ENCODE data around the gene SUMO4. TPM values are rescaled to one million over a fixed set of nuclear protein-coding genes. Genes with fewer than 3 reads are reported as not detected.

The SUMO4 gene
- total RNA-seq, 1 experiment from 2014 or later, result 1.1 TPM

DNA sequence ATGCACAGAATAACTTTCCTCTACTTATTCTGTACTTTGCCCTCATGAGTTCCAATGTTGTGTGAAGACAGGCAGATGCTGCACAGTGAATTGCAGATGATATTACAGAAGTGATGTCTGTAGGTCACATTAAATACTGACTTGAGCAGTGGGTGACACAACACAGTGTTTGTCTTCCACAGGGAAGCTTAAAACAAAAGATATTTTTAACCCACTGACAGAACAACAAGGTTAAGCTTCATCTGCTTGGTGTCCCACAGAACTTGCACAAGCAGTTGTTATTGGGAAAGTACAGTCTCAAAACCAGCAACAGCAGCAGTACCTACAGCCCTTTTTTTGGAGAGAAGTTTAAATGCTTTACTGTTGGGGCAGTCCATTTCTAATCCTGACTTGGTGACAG, 10.5 kb downstream of the SUMO4 start:
- intact Hi-C loops (cut with micrococcal nuclease; ENCODE audit: unreplicated experiment) (no loop called here), in situ Hi-C loops (cut with HindIII; ENCODE audit: low pct_unique_long_range_greater_than_20kb, low sequenced_read_pairs) (no loop called here)
- no peak overlapping the region for H3K27ac ChIP-seq (ENCODE audit: low read length)
- DNase-seq (ENCODE audit: low read depth, low spot score) (no peak), ATAC-seq (no peak)
- H3K27me3 ChIP-seq (ENCODE audit: control insufficient read depth, insufficient read depth, low read length), result no peaks in the 10 kb centered on the region
- ChIA-PET CTCF (no interaction called here), POLR2A (no interaction called here)
- no peaks in the 10 kb centered on the region for H3K4me1 ChIP-seq (ENCODE audit: control insufficient read depth, insufficient read depth, low read length)
- TF ChIP-seq REST (IDR thresholded peaks at IDR 0.05; ENCODE audit: insufficient read depth in 1 of 2, low read depth in 2 of 2, low read length in 1 of 2), result no peak
- TF ChIP-seq SIN3A (IDR thresholded peaks at IDR 0.05; ENCODE audit: borderline replicate concordance, insufficient read depth, low read depth, low read length), result no peak
- TF ChIP-seq TCF7L2 (IDR thresholded peaks at IDR 0.05; ENCODE audit: low read depth, low read length), result no peak
- no peak for TF ChIP-seq CTCF (IDR thresholded peaks at IDR 0.05)
- TF ChIP-seq POLR2AphosphoS5 (IDR thresholded peaks at IDR 0.05; ENCODE audit: low read depth, low read length), result no peak
- BruUV-seq (replicated peaks), result no TSS peak
- peaks cover 3% of the 10 kb centered on the region; the same call in 1 of the 2 replicates for H3K36me3 ChIP-seq (ENCODE audit: control insufficient read depth, insufficient read depth, low read length)
- H3K4me3 ChIP-seq (ENCODE audit: low read depth in 2 of 2, low read length in 2 of 2), result no peak overlapping the region
- no peaks in the 10 kb centered on the region for H3K9me3 ChIP-seq (ENCODE audit: control insufficient read depth, insufficient read depth, low read depth, low read length)

DNA sequence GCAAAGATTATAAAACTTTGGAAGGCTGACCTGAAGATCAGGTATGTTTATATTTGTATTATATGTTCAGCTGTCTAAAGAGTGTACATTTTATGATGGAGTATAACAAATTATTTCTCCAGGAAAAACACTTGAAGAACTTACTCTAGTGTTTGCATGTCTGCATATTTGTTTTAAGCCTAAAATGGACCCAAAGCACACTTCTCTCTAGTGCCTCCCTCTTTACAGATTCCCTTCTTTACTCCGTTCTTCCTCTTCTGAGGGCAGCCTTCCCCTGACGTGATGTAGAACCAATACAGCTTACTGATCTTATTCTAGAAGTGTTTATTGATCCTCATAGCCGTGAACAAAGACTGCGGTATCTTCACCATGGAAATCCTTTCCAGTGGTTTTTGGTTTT, 13.9 kb downstream of the SUMO4 start:
- no TSS peak for BruUV-seq (replicated peaks)
- ATAC-seq, result no peak
- intact Hi-C loops (cut with micrococcal nuclease; ENCODE audit: unreplicated experiment) (no loop called here), in situ Hi-C loops (cut with HindIII; ENCODE audit: low pct_unique_long_range_greater_than_20kb, low sequenced_read_pairs) (no loop called here)
- TF ChIP-seq CTCF (IDR thresholded peaks at IDR 0.05), result no peak
- no peak for TF ChIP-seq TCF7L2 (IDR thresholded peaks at IDR 0.05; ENCODE audit: low read depth, low read length)
- TF ChIP-seq POLR2AphosphoS5 (IDR thresholded peaks at IDR 0.05; ENCODE audit: low read depth, low read length), result no peak
- TF ChIP-seq REST (IDR thresholded peaks at IDR 0.05; ENCODE audit: insufficient read depth in 1 of 2, low read depth in 2 of 2, low read length in 1 of 2), result no peak
- no peak for TF ChIP-seq SIN3A (IDR thresholded peaks at IDR 0.05; ENCODE audit: borderline replicate concordance, insufficient read depth, low read depth, low read length)
- no peaks in the 10 kb centered on the region; the same call in 1 of the 2 replicates for H3K36me3 ChIP-seq (ENCODE audit: control insufficient read depth, insufficient read depth, low read length)
- H3K4me1 ChIP-seq (ENCODE audit: control insufficient read depth, insufficient read depth, low read length), result no peaks in the 10 kb centered on the region
- H3K4me3 ChIP-seq (ENCODE audit: low read depth in 2 of 2, low read length in 2 of 2), result no peak overlapping the region
- no peaks in the 10 kb centered on the region for H3K9me3 ChIP-seq (ENCODE audit: control insufficient read depth, insufficient read depth, low read depth, low read length)
- H3K27me3 ChIP-seq (ENCODE audit: control insufficient read depth, insufficient read depth, low read length), result no peaks in the 10 kb centered on the region
- POLR2A ChIA-PET, result no interaction called here
- CTCF ChIA-PET, result no interaction called here
- no peak for DNase-seq (ENCODE audit: low read depth, low spot score)
- H3K27ac ChIP-seq (ENCODE audit: low read length), result no peak overlapping the region
